ENCODE data around the gene FMNL2. TPM values are rescaled to one million over a fixed set of nuclear protein-coding genes. Genes with fewer than 3 reads are reported as not detected.

The FMNL2 gene
- total RNA-seq, 1 donor from 2014 or later, result 15.7 TPM

Small RNA genes within 50 kb of the gene (small RNA-seq; reads per million reads assigned to genes)
- gene AC012443.1, result not detected

Other genes starting within 250 kb of the FMNL2 start
- gene CACNB4, start 236.1 kb upstream of the FMNL2 start, total RNA-seq, result 7.8 TPM
- 28.2 TPM for gene STAM2, start 159.4 kb upstream of the FMNL2 start, total RNA-seq

Measured in skeletal muscle tissue (tissue), 2 donors.